GM19468 (cell line): Measurements from ENCODE around the gene CCNE1.
A peak's percentile ranks its signal among the peaks of the same experiment; 100 is the strongest.

Source experiments
- ATAC-seq: cut with Tn5 transposase; IDR thresholded peaks from one replicate; pipeline ENCODE4 v1.9.1; 2021; ENCODE audit warnings: mild to moderate bottlenecking, moderate library complexity, moderate number of reproducible peaks; ENCODE audit not compliant: unreplicated experiment; ENCODE audit errors: extremely low read depth

The CCNE1 gene

GRCh38 chr19:29841559-29842367 lies 30.0 kb downstream of the CCNE1 start:
- no peak for ATAC-seq

GRCh38 chr19:29842471-29843179 lies 30.8 kb downstream of the CCNE1 start:
- ATAC-seq: no peak

GRCh38 chr19:29843180-29844051 lies 31.6 kb downstream of the CCNE1 start:
- ATAC-seq: no peak

- peak; percentile 48 for ATAC-seq
These were observed 33.2 kb downstream of the CCNE1 start for GRCh38 chr19:29844891-29845573.

- no peak for ATAC-seq
These were observed 33.9 kb downstream of the CCNE1 start for GRCh38 chr19:29845574-29846176.

- ATAC-seq: no peak
These were observed 37.4 kb downstream of the CCNE1 start for GRCh38 chr19:29849208-29849607.

GRCh38 chr19:29850482-29850881 lies 38.7 kb downstream of the CCNE1 start:
- ATAC-seq: no peak

GRCh38 chr19:29851769-29852521 lies 40.2 kb downstream of the CCNE1 start:
- ATAC-seq: peak; percentile 44

GRCh38 chr19:29854033-29854432 lies 42.2 kb downstream of the CCNE1 start:
- ATAC-seq: no peak

GRCh38 chr19:29855087-29855486 lies 43.3 kb downstream of the CCNE1 start:
- no peak for ATAC-seq

- no peak for ATAC-seq
These were observed 44.1 kb downstream of the CCNE1 start for GRCh38 chr19:29855741-29856500.

- ATAC-seq: no peak
These were observed 46.3 kb downstream of the CCNE1 start for GRCh38 chr19:29858000-29858596.

- no peak for ATAC-seq
These were observed 46.8 kb downstream of the CCNE1 start for GRCh38 chr19:29858621-29859020.

GRCh38 chr19:29860492-29860891 lies 48.7 kb downstream of the CCNE1 start:
- no peak for ATAC-seq

GRCh38 chr19:29861574-29861973 lies 49.8 kb downstream of the CCNE1 start:
- no peak for ATAC-seq

GRCh38 chr19:29866011-29866410 lies 54.2 kb downstream of the CCNE1 start:
- ATAC-seq: no peak

GRCh38 chr19:29867984-29868383 lies 56.2 kb downstream of the CCNE1 start:
- ATAC-seq: no peak

GRCh38 chr19:29871143-29871542 lies 59.4 kb downstream of the CCNE1 start:
- no peak for ATAC-seq
